ENCODE results near the gene MFSD12. TPM values are rescaled to one million over a fixed set of nuclear protein-coding genes. Genes with fewer than 3 reads are reported as not detected.

MFSD12 gene
- total and polyA plus RNA-seq, 2 experiments from 2014 or later: 23.0 to 67.9 TPM

DNA sequence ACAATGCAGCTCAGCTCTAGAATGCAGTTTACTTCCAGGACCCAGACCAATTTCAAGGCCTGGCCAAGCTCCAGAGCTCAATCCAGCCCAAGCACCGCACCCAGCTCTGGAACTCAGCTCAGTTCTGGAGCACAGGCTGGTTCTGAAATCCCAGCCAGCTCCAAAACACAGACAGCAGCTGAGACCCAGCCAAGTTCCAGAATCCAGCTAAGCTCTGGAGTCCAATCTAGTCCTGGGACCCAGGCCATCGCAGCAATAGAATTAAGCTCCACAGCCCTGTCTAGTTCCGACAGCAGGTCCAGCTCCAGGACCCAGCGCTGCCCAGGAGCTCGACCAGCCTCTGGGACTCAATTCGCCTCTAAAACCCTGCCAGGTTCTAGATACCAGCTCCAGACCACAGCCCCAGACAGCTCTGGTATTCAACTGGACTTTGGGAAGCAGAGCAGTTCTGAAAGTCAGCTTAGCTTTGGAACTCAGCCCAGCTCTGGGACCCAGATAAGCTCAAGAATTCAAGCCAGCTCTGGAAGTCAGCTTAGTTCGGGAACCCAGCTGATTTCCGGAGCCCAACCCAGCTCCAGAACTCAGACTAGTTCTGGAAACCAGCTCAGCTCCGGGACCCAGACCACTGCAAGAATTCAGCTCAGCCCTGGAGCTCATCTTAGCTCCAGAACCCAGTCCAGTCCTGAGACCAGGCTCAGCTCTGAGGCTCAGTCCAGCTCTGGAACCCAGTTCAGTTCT, 34.7 kb upstream of the MFSD12 start:
- H3K4me3 ChIP-seq: no peak overlapping the region
- no peaks in the 10 kb centered on the region for H3K36me3 ChIP-seq (ENCODE audit: low read depth)
- H3K9ac ChIP-seq: no peak overlapping the region
- H3K9me3 ChIP-seq (ENCODE audit: low read depth): no peaks in the 10 kb centered on the region
- H3K79me2 ChIP-seq (ENCODE audit: insufficient read depth): no peaks in the 10 kb centered on the region
- H3K27me3 ChIP-seq (replicated peaks; ENCODE audit: insufficient read depth): no peaks in the 10 kb centered on the region
- H3K4me2 ChIP-seq (ENCODE audit: unreplicated experiment): no peak overlapping the region
- H3K9me2 ChIP-seq (ENCODE audit: insufficient read depth): no peaks in the 10 kb centered on the region
- TF ChIP-seq EZH2phosphoT487 (IDR thresholded peaks at IDR 0.05; ENCODE audit: insufficient read depth, low read depth): no peak
- TF ChIP-seq EZH2 (IDR thresholded peaks at IDR 0.05; ENCODE audit: insufficient read depth, poor library complexity, severe bottlenecking): no peak
- H4K20me1 ChIP-seq (ENCODE audit: insufficient read depth): no peaks in the 10 kb centered on the region
- no peaks in the 10 kb centered on the region for H3K4me1 ChIP-seq (ENCODE audit: insufficient read depth)
- H3F3A ChIP-seq (ENCODE audit: insufficient read depth): no peaks in the 10 kb centered on the region
- 44 to 50% methylated on average over 9 of the region's 9 CpGs for WGBS, 2 experiments (ENCODE audit: low coverage in 1 of 2, low lambda C conversion rate in 2 of 2, missing lambda C conversion rate in 2 of 2)
- DNase-seq: no peak
- H2AFZ ChIP-seq: no peak overlapping the region
- in situ Hi-C loops (cut with MboI): no loop called here
- H3K27ac ChIP-seq: no peak overlapping the region

DNA sequence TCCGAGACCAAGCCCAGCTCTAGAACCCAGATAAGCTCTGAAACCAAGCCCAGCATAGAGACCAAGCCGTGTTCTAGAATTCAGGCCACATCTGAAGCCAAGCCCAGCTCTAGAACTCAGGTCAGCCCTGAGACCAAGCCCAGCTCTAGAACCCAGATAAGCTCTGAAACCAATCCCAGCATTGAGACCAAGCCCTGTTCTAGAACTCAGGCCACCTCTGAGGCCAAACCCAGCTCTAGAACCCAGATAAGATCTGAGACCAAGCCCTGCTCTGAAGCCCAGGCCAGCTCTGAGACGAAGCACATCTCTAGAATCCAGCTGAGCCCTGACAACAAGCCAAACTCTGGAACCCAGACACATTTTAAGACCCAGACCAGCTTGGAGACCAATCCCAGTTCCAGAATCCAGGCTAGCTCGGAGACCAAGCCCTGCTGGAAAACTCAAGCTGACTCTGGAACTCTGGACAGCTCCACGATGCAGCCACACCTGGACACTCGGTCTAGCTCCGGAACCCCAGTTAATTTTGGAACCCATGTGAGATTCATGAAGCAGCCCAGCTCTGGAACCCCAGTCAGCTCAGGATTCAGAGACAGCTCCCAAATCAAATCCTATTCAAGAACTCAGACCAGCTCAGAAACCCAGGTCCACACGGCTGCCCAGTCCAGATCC, 33.7 kb upstream of the MFSD12 start:
- 76 to 81% methylated on average over 8 of the region's 8 CpGs for WGBS, 2 experiments (ENCODE audit: low coverage in 1 of 2, low lambda C conversion rate in 2 of 2, missing lambda C conversion rate in 2 of 2)
- no peak for DNase-seq
- H3K27ac ChIP-seq: no peak overlapping the region

DNA sequence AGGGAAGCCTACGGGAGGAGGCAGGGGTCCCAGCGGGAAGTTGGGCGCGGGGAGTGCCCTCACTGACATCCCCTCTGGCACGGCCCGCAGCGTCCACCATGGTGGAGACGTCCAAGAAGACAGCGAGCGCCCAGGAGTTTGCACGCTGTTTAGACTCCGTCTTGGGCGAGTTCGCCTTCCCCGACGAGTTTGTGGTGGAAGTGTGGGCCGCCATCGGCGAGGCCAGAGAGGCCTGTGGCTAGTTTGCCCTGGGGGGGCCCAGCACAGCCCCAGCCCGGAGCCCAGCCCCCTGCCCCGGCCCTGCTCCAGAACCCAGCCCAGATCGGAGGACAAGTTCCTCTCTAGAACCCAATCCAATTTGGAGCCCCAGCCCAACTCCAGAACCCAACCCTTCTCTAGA, 32.6 kb upstream of the MFSD12 start:
- Histone ChIP-seq H3K4me2 (ENCODE audit: unreplicated experiment) (no peak overlapping the region), H2AFZ (no peak overlapping the region), H3K9me3 (ENCODE audit: low read depth) (no peaks in the 10 kb centered on the region), H3K36me3 (ENCODE audit: low read depth) (no peaks in the 10 kb centered on the region), H3K79me2 (ENCODE audit: insufficient read depth) (no peaks in the 10 kb centered on the region), H4K20me1 (ENCODE audit: insufficient read depth) (no peaks in the 10 kb centered on the region), H3K27ac (no peak overlapping the region), H3F3A (ENCODE audit: insufficient read depth) (no peaks in the 10 kb centered on the region), H3K4me3 (no peak overlapping the region), H3K9me2 (ENCODE audit: insufficient read depth) (no peaks in the 10 kb centered on the region), H3K4me1 (ENCODE audit: insufficient read depth) (no peaks in the 10 kb centered on the region), H3K27me3 (replicated peaks; ENCODE audit: insufficient read depth) (peaks cover 8% of the 10 kb centered on the region), H3K9ac (no peak overlapping the region)
- DNase-seq: no peak
- TF ChIP-seq EZH2 (IDR thresholded peaks at IDR 0.05; ENCODE audit: insufficient read depth, poor library complexity, severe bottlenecking): no peak
- no peak for TF ChIP-seq EZH2phosphoT487 (IDR thresholded peaks at IDR 0.05; ENCODE audit: insufficient read depth, low read depth)
- 81 to 96% methylated on average over 5 to 22 of the region's 22 CpGs for WGBS, 2 experiments (ENCODE audit: low coverage in 1 of 2, low lambda C conversion rate in 2 of 2, missing lambda C conversion rate in 2 of 2)
- in situ Hi-C loops (cut with MboI): no loop called here

More for the DNA sequence above, 33.7 kb upstream of the MFSD12 start:
- Histone ChIP-seq H3K36me3 (ENCODE audit: low read depth) (no peaks in the 10 kb centered on the region), H3K9me2 (ENCODE audit: insufficient read depth) (no peaks in the 10 kb centered on the region), H3K4me3 (no peak overlapping the region), H2AFZ (no peak overlapping the region), H3K9me3 (ENCODE audit: low read depth) (no peaks in the 10 kb centered on the region), H3K79me2 (ENCODE audit: insufficient read depth) (no peaks in the 10 kb centered on the region), H3F3A (ENCODE audit: insufficient read depth) (no peaks in the 10 kb centered on the region), H3K27me3 (replicated peaks; ENCODE audit: insufficient read depth) (peaks cover 3% of the 10 kb centered on the region), H4K20me1 (ENCODE audit: insufficient read depth) (no peaks in the 10 kb centered on the region), H3K4me1 (ENCODE audit: insufficient read depth) (no peaks in the 10 kb centered on the region), H3K9ac (no peak overlapping the region), H3K4me2 (ENCODE audit: unreplicated experiment) (no peak overlapping the region)
- in situ Hi-C loops (cut with MboI): no loop called here
- TF ChIP-seq EZH2phosphoT487 (IDR thresholded peaks at IDR 0.05; ENCODE audit: insufficient read depth, low read depth) (no peak), EZH2 (IDR thresholded peaks at IDR 0.05; ENCODE audit: insufficient read depth, poor library complexity, severe bottlenecking) (no peak)

DNA sequence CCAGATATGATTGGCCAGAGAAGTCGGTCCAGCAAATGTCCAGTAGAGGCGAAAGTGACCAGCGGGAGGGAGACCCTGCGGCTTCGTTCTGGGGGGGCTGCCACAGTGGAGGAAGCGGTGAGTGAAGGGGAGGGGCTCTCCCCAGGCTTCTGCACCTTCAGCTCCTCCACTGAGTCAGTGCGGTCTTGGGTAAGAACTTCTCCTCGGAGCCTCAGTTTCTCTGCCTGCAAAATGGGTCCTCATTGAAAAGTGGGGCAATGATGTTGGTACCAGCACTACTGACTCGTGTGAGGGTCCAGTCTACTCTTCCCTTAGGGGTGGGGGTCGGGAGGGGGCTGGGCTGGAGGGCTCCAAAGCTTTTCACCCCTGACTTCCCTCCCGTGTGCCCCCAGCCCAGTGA, 32.1 kb upstream of the MFSD12 start:
- Histone ChIP-seq H3K4me2 (ENCODE audit: unreplicated experiment) (no peak overlapping the region), H3K9me2 (ENCODE audit: insufficient read depth) (no peaks in the 10 kb centered on the region), H3K79me2 (ENCODE audit: insufficient read depth) (no peaks in the 10 kb centered on the region), H3K36me3 (ENCODE audit: low read depth) (no peaks in the 10 kb centered on the region), H3K4me3 (no peak overlapping the region), H3K9me3 (ENCODE audit: low read depth) (no peaks in the 10 kb centered on the region), H3F3A (ENCODE audit: insufficient read depth) (no peaks in the 10 kb centered on the region), H3K27me3 (replicated peaks; ENCODE audit: insufficient read depth) (peaks cover 8% of the 10 kb centered on the region), H3K4me1 (ENCODE audit: insufficient read depth) (no peaks in the 10 kb centered on the region), H2AFZ (no peak overlapping the region), H4K20me1 (ENCODE audit: insufficient read depth) (no peaks in the 10 kb centered on the region), H3K27ac (no peak overlapping the region), H3K9ac (no peak overlapping the region)
- TF ChIP-seq EZH2 (IDR thresholded peaks at IDR 0.05; ENCODE audit: insufficient read depth, poor library complexity, severe bottlenecking): no peak
- TF ChIP-seq EZH2phosphoT487 (IDR thresholded peaks at IDR 0.05; ENCODE audit: insufficient read depth, low read depth): no peak
- in situ Hi-C loops (cut with MboI): no loop called here
- DNase-seq: no peak
- WGBS, 2 experiments (ENCODE audit: low coverage in 1 of 2, low lambda C conversion rate in 2 of 2, missing lambda C conversion rate in 2 of 2): 80 to 84% methylated on average over 10 to 11 of the region's 11 CpGs
